GM21786 (cell line): Measurements from ENCODE around the gene TRPM2.

ENCODE experiments used
- ATAC-seq: cut with Tn5 transposase; IDR thresholded peaks from one replicate; pipeline ENCODE4 v1.9.1; 2021; ENCODE audit not compliant: unreplicated experiment

TRPM2 gene

DNA sequence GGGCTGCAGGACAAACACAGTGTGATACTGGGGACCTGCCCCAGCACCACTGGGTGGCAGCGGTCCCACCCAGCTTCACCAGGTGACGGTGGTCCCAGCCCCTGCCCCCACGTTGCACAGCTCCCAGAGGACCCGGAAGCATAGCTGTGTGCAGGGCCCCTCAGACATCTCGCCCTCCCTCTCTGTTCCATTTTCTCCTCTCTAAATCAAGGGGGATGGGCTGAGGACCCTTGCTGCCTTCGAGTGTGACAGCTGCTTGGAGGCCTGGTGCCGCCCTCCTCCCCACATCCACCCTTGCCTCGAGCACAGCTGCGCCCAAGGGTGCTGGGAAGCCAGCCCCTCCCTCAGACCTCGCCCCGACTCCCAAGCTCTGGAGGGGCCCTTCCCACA, 85.8 kb downstream of the TRPM2 start:
- no peak for ATAC-seq

GRCh38 chr21:44440241-44441040, 87.0 kb downstream of the TRPM2 start:
- ATAC-seq = no peak

DNA sequence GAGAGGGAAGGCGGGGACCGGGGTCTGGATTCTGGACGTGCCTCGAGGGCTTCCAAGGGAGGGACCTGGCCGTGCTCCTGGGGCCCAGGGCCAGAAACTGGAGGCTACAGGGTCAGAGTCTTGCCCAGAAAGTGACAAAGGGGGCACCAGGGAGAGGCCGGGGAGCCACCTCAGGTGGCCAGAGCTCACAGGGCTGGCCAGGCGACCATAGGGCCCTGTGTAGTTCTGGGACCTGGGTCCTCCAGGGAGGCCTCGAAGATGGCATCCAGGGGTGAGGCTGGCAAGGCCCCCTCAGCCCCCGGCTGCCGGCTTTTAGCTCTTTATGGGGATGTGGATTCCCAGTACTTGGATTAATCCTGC, 87.6 kb downstream of the TRPM2 start:
- no peak for ATAC-seq

- ATAC-seq = no peak
These were observed 88.3 kb downstream of the TRPM2 start for GRCh38 chr21:44441581-44442265.

GRCh38 chr21:44442266-44443125, 89.1 kb downstream of the TRPM2 start:
- no peak for ATAC-seq

- no peak for ATAC-seq
These were observed 90.0 kb downstream of the TRPM2 start for GRCh38 chr21:44443291-44443890.

DNA sequence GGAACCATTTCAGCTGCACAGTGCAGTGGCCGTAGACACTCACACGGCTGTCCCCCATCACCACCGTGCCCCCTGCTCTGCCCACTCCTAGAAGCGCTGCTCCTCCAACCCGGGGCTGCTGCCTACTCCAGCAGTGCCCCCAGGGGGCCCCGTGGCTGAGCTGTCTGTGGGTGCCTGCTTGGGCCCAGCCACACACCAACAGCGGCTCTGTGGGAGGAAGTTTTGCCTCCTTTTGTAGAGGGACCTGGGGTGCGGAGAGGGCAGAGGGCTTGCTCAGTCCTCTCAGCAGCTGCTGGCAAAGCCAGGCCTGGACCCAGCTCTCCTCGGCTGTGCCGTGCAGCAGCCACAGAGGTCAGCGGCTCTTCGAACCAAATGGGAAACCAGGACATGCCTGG, 90.5 kb downstream of the TRPM2 start:
- no peak for ATAC-seq

DNA sequence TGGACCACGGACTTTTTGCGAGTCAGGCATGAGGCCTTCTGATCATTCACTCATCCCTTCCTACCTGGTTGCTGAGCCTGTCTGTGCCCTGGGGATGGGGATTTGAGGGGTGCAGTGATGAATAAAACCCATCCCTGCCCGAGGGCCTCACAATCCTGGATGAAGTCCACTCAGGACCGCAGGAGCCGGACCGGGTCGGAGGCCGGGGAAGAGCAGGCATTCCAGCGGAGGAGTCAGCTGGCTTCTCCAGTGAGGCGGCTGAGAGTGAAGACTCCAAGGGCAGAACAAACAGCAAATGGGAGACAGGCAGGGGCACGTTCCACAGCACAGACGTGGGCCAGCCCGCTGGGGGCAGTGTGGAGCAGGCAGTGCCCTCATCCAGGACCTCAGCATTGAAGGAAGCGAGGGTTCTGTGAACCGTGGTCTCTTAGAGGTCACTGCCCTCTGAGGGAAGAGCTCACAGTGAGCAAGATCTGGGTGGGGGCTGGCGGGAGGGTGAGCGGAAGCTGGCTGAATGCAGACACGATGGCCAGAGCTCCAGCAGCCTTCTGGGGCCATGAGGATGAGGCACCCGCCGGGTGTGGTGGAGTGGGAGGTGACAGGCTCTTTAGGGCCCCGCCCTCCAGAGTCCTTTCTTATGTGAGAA, 91.0 kb downstream of the TRPM2 start:
- no peak for ATAC-seq

GRCh38 chr21:44445145-44445812, 91.9 kb downstream of the TRPM2 start:
- no peak for ATAC-seq

- no peak for ATAC-seq
These were observed 95.3 kb downstream of the TRPM2 start for GRCh38 chr21:44448651-44449131.

DNA sequence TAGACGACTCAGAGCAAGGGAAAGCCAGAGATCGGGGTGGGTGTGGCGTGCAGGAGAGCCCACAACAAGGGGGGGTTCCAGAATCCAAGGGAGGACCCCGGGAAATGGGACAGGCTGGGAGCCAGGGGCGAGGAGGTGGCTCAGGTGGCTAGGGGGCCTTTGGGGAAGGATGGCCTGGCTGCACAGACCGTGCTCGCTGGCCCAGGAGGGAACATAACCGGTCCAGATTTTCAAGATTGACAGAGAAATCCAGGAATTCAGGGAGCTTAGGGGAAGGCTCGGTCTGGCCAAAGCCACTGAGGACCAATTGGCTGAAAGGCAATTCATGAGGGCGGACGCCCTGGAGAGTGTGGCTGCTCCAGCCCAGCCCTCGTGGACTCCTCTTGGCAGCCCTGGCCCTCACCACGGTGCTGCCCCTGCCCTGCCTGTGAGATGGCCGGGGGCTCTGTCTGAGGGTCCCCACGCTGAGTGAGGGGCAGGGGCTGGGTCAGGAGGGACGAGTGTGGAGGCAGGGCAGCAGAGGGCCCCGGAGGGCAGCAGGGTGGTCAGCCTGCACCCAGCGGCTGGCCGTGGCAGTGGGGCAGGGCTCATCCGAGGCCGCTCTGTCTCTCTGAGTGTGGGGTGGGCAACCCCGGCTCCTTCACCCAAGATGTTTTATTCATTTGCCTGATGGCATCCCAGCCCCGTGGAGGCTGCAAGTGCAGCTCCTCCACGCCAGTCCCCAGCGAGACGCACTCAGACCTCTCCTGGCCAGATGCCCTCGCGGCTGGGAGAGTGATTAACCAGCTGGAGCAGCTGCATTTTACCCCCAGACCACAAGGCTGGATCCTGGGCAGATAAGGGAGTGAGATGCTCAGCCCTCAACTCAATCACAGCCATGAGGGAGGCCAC, 96.3 kb downstream of the TRPM2 start:
- ATAC-seq = no peak

DNA sequence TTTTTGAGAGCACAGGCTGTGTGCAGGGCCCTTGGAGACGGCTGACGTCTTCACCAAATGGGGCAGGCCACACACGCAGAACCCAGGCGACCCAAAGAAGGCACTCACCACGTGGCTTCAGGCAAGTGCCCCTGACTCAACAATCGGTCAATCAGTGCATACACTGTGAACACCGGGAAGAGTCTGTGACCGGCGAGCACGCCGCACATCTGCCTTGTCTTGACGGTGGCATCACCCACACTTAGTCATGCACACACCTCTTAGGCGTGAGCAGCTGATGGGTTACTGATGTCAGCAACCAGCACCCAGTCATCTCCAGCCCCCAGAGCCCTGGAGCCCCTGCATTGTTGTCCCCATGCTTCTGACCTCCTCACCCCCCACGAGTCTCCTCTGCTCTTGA, 97.0 kb downstream of the TRPM2 start:
- ATAC-seq = no peak

DNA sequence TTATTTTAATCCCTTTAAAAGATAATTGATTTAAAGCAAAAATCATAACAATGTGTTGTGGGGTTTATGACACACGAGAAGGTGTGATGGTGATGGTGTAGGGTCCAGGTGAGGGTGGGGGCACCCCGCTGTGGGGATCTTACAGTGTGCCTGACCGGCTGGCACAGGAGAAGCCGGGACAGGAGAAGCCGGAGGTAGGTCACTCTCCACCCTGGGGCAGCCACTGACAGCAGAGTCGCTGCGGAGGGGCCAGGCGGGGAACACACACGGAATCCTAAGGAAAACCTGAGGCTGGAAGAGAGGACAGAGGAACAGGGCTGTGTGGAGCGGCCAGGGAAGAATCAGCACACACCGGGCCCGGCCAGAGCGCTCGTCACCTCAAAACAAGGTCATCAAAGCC, 97.6 kb downstream of the TRPM2 start:
- ATAC-seq = no peak

GRCh38 chr21:44453120-44453519, 99.7 kb downstream of the TRPM2 start:
- no peak for ATAC-seq

DNA sequence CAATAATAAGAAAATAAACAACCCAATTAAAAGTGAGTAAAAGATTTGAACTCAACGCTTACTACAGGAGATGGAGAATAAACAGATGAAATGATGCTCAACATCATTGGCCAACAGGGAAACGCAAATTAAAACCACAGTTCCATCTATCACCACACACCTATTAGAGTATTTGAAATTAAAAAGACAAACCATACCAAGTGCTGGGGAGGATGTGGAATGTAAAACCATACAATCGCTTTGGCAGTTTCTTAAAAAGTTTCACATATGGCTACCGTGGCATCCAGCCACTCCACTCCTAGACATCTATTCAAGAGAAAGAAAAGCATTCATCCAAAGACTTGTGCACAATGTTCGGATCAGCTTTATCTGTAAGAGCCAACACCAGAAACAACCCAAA, 100.6 kb downstream of the TRPM2 start:
- ATAC-seq = no peak

- peak; percentile 43 for ATAC-seq
These were observed 101.5 kb downstream of the TRPM2 start, which contains the start of gene LRRC3 for GRCh38 chr21:44454747-44455523. TSS of gene LRRC3 (plus strand) at chr21:44455510. CDS start at chr21:44456645, 1,135 bp downstream.

- ATAC-seq = peak; percentile 24
These were observed 102.2 kb downstream of the TRPM2 start for GRCh38 chr21:44455524-44456213.
